NCI-H524 (cell line): Measurements from ENCODE around the gene CD86.

Experiments
- DNase-seq, 2 experiments: peaks; one replicate each; lab custom pipeline; 2025; lab: John Stamatoyannopoulos, UW

CD86 gene

DNA sequence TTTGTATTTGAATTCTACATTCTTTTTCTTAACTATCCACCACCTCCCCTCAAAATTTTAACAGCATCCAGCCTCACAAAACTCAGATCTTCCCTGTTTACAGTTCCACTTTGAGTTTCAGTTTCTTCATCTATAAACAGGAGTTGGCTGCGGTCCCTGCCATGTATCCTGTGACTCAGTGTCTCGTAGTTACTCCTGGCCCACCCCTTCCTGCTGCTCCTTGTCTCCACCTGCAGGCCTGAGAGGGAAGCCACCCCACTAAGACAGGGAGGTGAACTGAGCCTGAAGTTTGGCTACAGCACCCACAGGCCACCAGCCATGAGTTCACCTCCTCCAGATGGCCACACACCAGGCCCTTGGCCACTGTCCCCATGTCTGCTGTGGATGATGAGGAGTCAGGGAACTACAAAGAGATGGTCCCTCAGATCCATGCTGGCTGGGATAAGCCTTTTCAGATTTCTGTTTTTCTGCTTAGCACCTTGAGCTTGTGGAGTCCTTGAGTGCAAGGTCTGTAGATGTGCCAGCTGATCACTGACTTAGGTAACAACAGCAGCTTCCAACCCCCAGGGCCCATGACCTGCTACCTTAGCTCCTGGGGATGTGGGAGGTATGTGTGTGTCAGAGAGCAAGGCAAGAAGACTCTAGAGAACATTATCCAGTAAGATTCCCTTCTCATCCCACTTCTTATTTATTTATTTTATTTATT is 37.5 kb downstream of the CD86 start:
- no peak for DNase-seq

DNA sequence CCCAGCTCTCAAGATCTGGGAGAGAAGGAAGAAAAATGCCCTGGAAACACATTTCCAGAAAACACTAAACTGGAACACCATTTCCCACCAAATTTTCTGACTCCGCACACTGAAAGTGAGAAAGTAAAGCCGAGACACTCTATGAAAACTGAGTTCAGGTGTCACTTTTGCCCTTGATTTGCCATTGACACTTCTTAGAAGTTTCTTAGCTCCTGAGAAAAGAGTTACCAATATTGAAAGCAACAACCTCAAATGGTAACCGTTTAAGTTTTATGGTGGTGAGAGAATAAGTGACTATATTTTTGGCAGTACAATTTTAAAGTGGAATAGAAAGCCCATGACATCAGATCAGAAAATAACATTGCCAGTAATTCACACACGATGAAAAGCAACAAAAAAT is 39.0 kb downstream of the CD86 start:
- no peak for DNase-seq

DNA sequence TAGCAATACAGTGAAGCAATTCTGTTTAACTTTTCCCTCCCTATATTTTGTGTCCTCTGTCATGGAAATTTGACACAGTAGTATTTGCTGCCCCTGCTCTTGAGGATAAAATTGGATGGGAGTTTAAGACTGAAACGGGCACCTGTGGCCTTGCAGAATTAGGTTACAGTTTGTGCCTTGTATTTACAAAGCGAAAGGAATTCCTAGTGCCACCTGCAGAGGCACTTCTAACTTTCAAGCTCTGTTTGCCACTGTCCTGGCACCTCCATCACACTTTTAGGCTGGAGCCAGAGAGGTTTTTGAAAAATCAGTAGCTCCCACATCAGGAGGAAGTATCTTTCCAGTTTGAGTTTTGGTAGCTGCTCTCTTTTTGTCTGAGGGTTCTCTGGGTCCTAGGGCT is 39.5 kb downstream of the CD86 start:
- no peak for DNase-seq

DNA sequence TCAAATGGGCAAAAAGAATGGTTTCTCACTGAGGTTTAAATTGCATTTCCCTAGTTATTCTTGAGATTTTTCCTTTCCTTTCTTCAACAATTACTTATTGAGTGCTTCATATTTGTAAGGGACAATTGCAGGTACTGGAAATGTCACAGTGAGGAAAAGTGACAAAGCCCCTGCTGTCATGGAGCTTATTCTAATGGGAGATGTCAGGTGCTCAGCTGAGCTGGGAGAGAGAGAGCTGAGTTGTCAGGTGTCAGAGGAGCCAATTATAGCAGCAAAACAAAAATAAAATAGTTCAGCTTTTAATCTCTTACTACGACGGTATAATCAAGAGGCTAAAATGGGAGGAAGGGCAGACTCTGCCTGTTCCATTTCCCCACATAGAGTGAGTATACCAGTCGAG is 42.0 kb downstream of the CD86 start:
- DNase-seq = no peak

DNA sequence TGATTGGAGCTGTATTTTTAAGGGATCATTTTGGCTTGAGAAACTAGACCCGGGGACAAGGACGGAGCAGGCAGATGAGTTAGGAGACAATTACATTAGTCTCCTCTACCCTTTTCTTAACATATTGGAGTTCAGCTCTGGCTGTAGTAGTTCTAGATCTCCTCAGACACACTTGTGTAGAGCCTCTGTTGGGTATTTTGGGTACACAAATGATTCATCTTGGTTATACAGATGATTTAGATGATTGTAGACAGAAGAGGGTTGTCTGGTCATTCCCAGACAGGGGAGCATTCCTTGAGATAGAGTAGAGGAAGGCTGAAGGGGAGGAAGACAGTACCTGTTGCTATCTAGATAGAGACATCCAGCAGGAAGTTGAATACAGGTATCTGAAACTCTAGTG is 43.4 kb downstream of the CD86 start:
- DNase-seq = no peak

DNA sequence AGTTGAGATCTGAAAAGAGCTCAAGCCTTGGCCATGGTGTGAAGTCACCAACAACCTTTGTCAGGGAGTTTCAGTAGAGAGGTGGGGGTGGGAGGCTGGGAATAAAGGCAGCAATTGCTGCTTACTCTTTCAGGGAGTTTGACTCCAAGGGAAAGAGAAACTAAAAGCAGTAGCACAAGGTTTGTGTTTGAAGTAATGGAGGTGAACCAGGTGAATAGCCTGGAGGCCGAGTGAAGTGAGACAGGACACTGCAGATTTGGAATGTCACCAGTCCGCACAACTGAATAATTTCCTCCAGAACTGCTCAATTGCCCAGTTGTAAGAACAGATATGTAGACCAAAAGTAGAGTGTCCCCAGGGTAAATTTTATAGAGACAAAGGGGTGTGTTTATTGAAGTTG is 44.1 kb downstream of the CD86 start:
- DNase-seq = no peak

DNA sequence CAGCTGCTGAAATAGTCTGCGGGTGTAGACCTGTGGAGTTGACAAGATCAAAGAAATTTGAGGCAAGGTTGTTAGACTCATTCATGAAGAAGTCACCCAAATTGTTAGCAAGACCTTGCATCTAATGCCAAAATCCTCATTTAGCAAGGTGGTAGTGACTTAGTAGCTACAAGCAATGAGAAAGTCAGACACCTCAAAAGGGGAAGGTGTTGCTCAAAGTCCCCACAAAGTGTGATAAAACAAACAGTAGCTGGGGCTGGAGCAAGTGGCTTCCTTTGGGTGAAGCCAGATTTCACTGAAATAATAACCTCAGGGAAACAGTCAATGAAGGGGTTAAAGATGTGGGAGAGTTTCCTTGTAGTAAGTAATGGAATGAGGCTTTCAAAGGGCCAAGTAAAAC is 44.9 kb downstream of the CD86 start:
- no peak for DNase-seq

DNA sequence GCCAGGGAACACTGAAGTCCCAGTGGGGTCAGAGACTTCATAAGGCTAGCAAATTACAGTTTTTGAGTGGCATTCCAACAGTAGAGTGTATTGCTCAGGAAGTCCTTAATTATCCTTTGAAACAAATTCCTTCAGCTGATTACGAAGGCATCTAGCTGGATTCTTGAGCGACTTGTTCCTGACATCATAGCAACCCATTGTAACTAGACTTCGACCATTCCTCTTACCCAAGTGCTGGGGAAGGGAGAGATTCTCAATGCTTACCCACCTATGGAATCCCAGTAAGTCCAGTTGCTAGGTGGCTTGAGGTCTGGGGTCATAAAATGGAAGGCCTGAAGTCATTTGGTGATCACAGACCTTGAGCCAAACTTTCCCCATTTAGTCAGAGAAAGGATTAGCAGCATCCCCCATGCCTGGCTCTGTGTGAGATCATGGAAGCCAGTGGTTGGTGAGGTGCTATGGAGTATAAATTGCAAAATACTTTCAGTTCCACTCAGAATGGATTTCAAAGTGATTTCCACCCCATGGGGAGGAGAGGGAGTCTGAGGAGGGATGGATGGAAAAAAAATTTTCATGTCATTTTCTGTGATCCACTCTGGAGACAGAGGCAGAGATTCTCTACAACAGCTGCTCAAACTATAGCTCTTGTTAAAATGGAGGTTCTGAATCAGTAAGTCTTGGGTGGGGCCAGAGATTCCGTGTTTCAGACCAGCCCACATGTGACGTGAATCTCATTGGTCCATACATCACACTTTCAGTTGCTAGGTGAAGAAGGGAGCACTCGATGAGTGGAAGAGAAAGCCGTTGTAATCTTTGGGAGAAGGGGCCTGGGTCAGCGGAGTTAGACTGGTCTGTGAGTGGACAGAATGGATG is 45.7 kb downstream of the CD86 start:
- DNase-seq = peak; percentile 8 to 25

DNA sequence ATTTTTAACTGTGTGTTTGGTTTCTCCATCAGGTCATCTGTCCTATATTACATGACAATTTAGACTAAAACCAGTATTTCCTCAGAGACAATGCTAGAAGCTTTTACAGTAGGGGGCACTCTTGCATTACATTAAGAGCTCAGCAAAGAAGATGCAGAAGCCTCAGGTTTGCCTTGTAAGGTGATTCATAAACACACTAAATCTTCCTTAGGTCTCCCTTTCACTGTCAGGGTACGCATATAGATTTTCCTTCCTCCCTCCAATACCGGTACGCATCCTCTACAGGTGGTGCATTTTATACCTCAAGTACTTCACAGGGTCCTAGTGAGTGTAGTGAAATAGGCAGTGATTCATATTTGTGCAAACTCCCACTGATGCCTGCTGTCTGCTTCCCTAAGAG is 46.5 kb downstream of the CD86 start:
- peak; percentile 62 to 84 for DNase-seq

DNA sequence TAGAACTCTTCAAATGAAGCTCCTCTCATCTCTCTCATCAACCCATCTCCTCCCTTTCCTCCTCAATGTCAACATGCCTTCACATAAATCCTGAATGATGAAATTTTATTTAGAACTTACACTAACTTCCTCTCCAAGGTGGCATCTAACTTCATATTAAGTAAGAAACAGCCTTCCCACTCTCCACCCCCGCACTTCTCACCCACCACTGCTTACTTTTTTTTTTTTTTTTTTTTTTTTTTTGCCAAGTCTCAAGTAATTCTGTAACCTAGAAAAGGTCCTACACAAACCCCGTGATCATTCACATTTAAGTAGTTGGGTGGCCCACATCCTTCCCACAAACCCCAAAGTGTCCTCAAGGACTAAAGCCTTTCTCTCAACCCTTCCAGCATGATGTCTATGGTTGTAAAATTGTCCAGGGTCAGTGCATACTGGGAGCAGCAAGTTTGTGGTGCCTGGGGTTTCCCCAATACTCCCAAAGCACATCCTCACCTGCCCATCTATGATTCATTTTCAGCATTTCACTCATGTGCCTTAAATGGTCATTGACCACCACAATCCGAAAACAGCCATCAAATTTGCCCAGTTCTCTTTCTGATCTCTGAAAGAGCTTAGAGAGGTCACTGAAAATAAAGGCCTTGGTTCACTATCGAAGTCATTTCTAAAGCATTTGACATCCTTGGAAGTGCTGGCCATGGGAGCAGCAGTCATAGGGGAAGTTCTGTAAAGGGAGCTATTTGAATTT is 47.2 kb downstream of the CD86 start:
- no peak for DNase-seq

DNA sequence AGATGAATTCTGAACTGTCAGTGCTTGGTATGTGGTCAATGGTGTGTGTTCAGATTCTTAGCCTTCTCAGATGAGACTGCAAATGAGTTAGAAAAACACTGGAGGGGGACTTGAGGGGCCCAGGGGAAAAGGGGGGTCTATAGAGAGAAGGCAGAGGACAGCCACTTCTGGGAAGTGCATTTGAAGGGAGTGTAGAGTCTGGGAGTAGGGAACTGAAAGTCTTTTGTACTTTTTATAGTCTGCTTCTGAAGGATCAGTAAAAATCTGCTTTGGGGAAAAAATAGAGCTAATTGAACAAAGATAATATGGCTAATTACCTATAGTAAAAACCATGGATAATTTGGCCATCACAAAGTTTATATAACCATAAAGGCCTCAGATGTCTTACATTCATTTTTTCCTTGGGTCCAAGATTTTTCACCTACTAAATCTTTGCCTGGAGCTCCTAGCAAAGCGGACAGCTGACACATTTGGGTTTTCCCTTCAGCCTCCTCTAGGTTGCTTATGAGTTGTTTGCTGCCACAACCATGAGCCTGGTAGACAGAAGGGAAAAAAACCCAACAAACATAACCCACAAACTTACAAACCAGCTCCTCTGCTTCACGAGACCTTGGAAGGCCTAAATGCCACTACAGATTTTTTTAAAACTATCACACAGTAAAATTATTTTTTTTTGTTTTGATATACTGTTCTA is 48.8 kb downstream of the CD86 start:
- DNase-seq = no peak

DNA sequence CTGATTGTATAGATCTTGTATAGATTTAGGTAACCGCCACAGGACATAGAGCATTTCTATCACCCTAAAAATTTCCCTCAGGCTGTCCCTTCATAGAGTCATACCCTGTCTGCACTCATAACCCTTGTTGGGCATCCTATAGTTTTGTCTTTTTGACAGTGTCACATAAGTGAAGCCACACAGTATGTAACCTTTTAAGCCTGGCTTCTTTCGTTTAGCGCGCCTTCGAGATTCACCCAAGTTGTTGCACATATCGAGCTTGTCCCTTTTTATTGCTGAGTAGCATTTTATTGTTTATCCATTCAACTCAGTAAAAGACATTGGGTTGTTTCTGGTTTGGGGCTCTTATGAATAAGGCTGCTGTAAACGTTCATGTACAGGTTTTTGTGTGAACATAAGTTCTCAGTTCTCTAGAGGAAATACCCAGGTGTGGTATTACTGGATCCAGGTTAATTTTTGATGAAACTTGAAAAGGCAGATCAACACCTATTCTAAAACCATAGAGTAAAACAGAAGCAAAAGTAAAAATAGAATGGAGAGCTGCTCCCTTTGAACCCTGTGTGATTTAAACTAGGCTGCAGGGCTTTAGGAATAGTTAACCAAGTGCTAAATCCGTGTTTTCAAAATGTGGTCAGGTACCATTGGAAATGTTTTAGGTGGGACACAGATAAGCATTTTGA is 49.5 kb downstream of the CD86 start:
- no peak for DNase-seq

DNA sequence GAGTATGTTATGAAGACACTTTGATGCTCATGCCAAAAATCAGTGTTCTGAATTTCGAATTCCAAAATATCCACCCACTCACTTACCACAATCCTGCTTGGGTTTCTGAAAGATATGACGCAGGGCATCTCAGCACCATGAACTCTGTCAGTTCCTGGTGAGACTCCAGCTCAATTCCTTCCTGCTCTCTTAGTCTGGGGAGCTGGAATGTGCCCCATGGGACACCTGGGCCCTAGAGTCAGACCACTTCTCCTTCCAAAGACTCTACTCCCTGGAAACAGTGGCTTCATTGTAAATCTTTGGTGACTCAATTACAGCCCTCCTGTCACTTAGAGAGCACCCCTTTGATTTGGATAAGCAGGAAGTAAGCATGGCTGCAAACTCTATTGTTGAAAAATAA is 50.5 kb downstream of the CD86 start:
- no peak for DNase-seq

DNA sequence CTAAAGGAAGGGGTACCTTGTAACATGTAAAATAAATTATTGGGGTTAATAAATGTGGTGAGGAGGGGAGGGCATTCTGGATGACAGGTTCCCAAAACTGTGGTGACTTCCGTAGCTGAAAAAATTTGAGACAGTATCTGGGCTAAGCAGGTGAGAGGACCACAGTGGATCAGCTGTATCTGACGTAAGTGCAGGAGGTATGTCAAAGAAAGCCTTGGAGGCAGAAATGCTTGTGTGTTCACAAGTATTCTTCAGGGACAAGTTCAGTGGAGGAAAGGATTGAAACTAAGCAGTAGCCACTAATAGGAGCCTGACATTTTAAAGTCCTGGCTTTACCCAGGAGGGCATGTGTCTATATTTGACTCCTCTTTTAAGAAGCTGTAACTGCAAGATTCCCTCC is 52.0 kb downstream of the CD86 start:
- no peak for DNase-seq

DNA sequence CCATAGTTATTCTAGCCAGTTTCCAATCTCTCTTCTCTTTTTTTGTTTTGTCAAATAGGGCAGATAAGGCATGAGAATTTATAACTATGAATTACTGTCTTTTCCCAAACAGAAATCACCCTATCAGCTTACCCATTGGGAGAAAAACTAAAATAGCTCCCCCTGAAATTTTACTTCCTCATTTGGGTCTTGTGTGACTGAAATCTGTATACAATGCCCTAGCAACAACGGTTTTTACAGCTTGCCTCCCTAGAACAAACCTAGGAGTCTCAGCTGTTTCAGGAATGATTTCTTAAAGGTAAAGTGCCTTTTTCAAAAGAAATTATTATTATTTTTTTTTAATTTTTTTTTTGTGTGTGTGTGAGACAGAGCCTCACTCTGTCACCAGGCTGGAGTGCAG is 56.8 kb downstream of the CD86 start:
- no peak for DNase-seq

DNA sequence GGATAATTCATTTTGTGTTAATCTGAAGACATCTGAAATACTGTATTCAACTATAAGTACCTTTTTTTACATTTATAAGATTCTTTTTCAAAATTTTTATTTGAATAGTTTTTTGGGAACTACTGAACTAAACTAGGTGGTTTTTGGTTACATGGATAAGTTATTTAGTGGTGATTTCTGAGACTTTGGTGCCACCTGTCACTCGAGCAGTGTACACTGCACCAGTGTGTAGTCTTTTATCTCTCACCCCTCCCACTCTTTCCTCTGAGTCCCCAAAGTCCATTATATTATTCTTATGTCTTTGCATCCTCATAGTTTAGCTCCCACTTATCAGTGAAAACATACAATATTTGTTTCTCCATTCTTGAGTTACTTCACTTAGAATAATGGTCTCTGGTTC is 57.6 kb downstream of the CD86 start:
- DNase-seq = no peak

DNA sequence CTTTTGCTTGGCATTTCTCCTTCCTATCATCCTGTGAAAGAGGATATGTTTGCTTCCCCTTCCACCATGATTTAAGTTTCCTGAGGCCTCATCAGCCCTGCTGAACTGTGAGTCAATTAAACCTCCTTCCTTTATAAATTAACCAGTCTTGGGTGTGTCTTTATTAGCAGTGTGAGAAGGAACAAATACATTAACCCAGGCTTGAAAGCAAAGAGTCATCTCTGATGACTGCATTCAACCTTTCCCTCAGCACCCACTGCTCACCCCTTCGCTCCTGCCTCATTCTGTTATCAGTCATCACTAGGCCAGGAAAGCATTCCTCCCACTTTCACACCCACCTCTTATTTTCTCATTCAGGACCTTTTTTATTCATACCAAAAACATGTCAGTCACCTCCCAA is 68.7 kb downstream of the CD86 start:
- no peak for DNase-seq

DNA sequence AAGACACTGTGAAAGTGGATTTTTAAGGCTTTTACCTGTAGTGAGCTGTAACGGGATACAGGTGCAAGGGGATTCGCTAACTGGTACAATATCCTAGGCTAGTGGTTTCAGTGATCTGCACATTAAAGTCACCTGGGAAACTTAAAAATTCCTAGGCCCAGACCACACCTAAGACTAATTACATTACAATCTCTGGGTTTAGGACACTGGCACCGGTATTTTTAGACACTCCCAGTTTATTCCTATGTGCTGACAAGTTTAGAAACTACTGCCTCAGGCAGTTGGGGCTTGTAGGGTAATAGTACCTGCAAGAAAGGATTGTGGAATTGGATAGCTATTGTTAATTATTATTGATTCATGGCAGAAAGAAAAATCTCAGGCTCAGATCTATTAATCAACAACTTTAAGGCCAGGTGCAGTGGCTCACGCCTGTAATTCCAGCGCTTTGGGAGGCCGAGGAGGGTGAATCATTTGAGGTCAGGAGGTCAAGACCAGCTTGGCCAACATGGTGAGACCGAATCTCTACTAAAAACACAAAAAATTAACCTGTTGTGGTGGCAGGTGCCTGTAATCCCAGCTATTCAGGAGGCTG is 77.9 kb downstream of the CD86 start:
- DNase-seq = no peak

DNA sequence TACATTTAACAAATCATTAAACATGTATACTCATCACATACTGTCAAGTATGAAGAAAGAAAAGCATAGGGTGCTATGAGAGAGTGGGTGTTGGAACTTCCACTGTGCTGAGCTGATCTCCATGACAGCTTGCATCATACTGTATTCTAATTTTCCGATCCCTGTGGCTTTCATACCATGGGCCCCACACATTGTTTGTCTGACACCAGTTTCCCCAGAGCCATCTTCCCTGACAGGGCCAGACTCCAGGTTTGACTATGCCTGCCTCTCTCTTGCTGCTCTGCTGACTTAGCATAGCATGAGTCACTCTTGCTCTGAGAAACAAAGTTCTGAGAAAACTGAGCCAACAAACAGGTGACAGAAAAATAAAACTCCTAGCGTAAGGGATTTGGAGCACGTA is 91.3 kb downstream of the CD86 start:
- DNase-seq = no peak

DNA sequence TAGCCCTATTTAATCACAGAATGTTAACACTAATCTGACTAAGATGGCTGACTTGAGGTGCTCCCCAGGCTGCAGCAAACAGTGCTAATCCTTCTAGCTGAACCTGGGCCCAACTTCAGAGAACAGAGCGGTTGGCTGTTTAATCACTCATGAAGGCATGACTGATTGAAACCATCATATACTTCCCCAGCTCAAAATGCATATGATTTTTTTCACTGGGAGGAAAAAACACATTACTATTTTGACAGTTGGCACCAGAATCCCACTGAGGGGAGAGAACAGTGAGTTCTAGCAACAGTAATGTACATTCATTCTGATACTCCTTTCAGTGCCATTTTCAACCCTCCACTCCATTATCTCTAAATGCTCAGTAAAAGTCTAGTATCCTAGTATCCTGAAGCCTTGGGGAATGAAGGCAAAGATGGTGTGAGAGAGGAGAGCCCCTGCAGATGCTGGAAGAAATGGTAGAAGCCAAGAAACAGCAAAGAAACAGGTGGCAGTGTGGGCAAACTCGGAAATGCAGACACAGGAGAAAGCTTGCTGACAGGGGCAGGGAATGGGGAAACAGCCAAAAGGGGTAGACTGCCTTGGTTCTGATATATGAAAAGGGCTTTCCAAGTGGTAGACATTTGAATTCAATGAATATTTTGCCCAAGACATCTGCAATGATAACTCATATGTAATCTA is 93.9 kb downstream of the CD86 start:
- no peak for DNase-seq

DNA sequence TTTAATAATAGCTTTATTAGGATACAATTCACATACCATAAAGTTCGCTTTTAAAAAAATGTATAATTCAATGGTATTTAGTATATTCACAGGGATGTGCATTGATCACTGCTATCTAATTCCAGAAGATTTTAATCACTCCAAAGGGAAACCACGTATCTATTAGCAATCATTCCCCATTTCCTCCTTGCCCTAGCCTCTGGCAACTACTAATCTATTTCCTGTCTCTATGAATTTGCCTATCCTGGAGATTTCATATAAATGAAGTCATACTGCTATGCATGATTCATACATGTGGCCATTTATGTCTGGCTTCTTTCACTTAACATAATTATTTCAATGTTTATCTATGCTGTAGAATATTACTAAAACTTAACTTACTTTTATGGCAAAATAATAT is 96.3 kb downstream of the CD86 start:
- no peak for DNase-seq
